Heart right ventricle (tissue), 16 donors: ENCODE data around the gene MYO7B. TPM values are rescaled to one million over a fixed set of nuclear protein-coding genes. Genes with fewer than 3 reads are reported as not detected.
A peak's percentile ranks its signal among the peaks of the same experiment; 100 is the strongest.

Experiments used
- ATAC-seq, 8 donors: fragments of 200-7000 bp; cut with Tn5 transposase; one replicate each; pipeline ENCODE4 v1.9.1; 2020; ENCODE audit warnings: mild to moderate bottlenecking in 8 of 8, moderate library complexity in 8 of 8, moderate number of reproducible peaks in 1 of 8
- DNase-seq, 2 donors: peaks; one replicate each; pipeline ENCODE4 v3.0.0-alpha.2; 2020
- H3K27ac ChIP-seq, 10 donors: fragments of 200-600 bp; sonication (generic) in 2 of 10; one replicate each; pipeline versions ENCODE4 v1.5.0 to v1.8.0; 2020 to 2022; ENCODE audit warnings: mild to moderate bottlenecking in 3 of 10
- H3K27me3 ChIP-seq, 7 donors: fragments of 200-600 bp; one replicate each; pipeline ENCODE4 v1.8.0; 2021 to 2022; ENCODE audit warnings: mild to moderate bottlenecking in 2 of 7
- H3K36me3 ChIP-seq, 9 donors: fragments of 200-600 bp; sonication (generic) in 1 of 9; one replicate each; pipeline versions ENCODE4 v1.5.0 to v1.8.0; 2020 to 2022; ENCODE audit warnings: mild to moderate bottlenecking in 2 of 9
- H3K4me1 ChIP-seq, 9 donors: fragments of 200-600 bp; sonication (generic) in 1 of 9; one replicate each; pipeline versions ENCODE4 v1.5.0 to v1.8.0; 2020 to 2022; ENCODE audit warnings: mild to moderate bottlenecking in 4 of 9
- H3K4me3 ChIP-seq, 10 donors: fragments of 200-600 bp; sonication (generic) in 2 of 10; one replicate each; pipeline versions ENCODE4 v1.5.0 to v1.8.0; 2020 to 2022; ENCODE audit warnings: mild to moderate bottlenecking in 7 of 10, moderate library complexity in 2 of 10
- H3K9me3 ChIP-seq, 11 donors: fragments of 200-600 bp in 10 of 11; sonication (generic) in 2 of 11; one replicate each; pipeline versions ENCODE4 v1.5.0 to v1.8.0; 2013 to 2022; ENCODE audit warnings: mild to moderate bottlenecking in 2 of 11, control low read depth in 1 of 11, moderate library complexity in 1 of 11
- CTCF ChIP-seq, 9 donors: fragments of 200-600 bp; sonication (generic) in 2 of 9; IDR thresholded peaks; one replicate each; pipeline versions ENCODE4 v1.5.0 to v1.8.0; 2021 to 2022; ENCODE audit warnings: antibody characterized with exemption in 9 of 9, mild to moderate bottlenecking in 5 of 9, moderate library complexity in 1 of 9
- WGBS, 2 donors: extraction: QIAGEN DNeasy Blood & Tissue Kit; methylation state at CpG; one replicate each; pipeline ENCODE4 v1.1.7; 2013; ENCODE audit warnings: inconsistent platforms in 1 of 2; 5-methylcytosine and 5-hydroxymethylcytosine counted together
- intact Hi-C, 10 donors: fragments of 100-400 bp; cut with DNase I; formaldehyde crosslinking; loops; one replicate each; pipeline versions ENCODE4 v1.11.1 to v1.14.2; 2022
- polyA plus RNA-seq, 2 donors: library from polyadenylated mRNA; stranded (reverse); fragments of 200-250 nt; gene quantifications; one replicate each; pipeline ENCODE4 v1.2.3, GENCODE V29; 2013
- total RNA-seq, 10 donors: library from RNA; stranded (reverse); fragmentation: NEBNext Ultra II Directional in 3 of 10; extraction: Animal tissue kit (Norgen Biotek cat#: 25700) in 3 of 10; gene quantifications; one replicate each; pipeline versions ENCODE4 v1.2.1 to v1.2.4, GENCODE V29; 2021 to 2023
- donor health status: Arrhythmogenic right ventricular cardiomyopathy.
- donor health status: ischemic (EF 13 %, LVEDD 7.1; RV severe dilation, severe dysfunction).
- donor health status: healthy with polysubstance abuse.
- donor health status: DM: no; HTN: yes; CAD: no.
- donor health status: DM: no; HTN: no; CAD: no.
- donor health status: ischemic (EF 25% LVEDD 6.9; RV normal size, moderate dysfunction).
- donor health status: ischemic (EF 25% LVEDD 5.7; RV mildly dilated, moderate dysfunction).
- donor health status: healthy.
- donor health status: DM: yes; HTN: yes; CAD: no.
- donor health status: Ischemic cardiomyopathy.
- donor health status: ischemic (EF 35%, LVEDD 5.7; RV mildly dilated, moderate dysfunction).
- donor health status: nonischemic (EF 11% LVEDD 7.7; RV severe dilation, severe dysfunction).
- donor health status: DM: yes; HTN: yes; CAD: no.
- donor health status: PGD.
- donor health status: ischemic (EF 29% LVEDD 5.4; RV normal size, mild dysfunction).
- donor health status: nonischemic (EF 23%, LVEDD 6.1; RV moderate dilation, normal function).

Gene MYO7B
- total and polyA plus RNA-seq, 12 donors, result 0.42 to 2.3 (median 0.90) TPM

DNA sequence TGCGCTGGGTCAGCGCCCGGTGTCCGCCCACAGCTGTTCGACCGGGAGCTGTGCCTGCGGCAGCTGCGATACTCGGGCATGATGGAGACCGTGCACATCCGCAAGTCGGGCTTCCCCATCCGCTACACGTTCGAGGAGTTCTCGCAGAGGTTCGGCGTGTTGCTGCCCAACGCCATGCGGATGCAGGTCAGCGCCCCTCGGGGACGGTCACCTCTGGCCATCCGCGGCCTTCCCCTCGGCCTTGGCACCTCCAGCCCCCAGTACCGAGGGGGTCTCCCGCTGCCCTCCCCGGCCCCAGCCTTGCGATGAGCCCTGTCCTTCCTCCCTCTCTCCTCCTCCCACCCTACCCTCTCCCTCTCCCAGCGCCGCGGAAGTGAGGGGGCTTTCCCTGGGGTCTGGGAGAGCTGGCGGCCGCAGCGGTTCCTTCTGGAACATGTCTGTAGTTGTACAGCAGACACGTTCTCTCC lies 57.3 kb downstream of the MYO7B start:
- intact Hi-C loops, result loop anchor here in 6 of 10 donors (5.0 to 10.0 kb wide), 4 partner anchors 50 to 105 kb away; partner anchors contain the start of gene GPR17 (in 1 of the 6)
- no peak for DNase-seq
- Histone ChIP-seq H3K27ac (no peak overlapping the region), H3K9me3 (peaks cover 0 to 5% (median 0%) of the 10 kb centered on the region in 11 donors), H3K4me3 (no peak overlapping the region), H3K27me3 (no peaks in the 10 kb centered on the region), H3K4me1 (peaks cover 0 to 4% (median 0%) of the 10 kb centered on the region in 9 donors), H3K36me3 (no peaks in the 10 kb centered on the region)
- peak in 2 of 8 donors; percentile 10 to 29 for ATAC-seq
- no peak for TF ChIP-seq CTCF (IDR thresholded peaks at IDR 0.05)
- WGBS, 2 donors, result 95 to 96% methylated on average over 34 to 37 of the region's 37 CpGs

GRCh38 chr2:127593228-127594115 lies 58.0 kb downstream of the MYO7B start:
- Histone ChIP-seq H3K9me3 (peaks cover 0 to 5% (median 0%) of the 10 kb centered on the region in 11 donors), H3K36me3 (no peaks in the 10 kb centered on the region), H3K27me3 (no peaks in the 10 kb centered on the region), H3K27ac (no peak overlapping the region), H3K4me3 (no peak overlapping the region), H3K4me1 (peaks cover 0 to 4% (median 0%) of the 10 kb centered on the region in 9 donors)
- 88 to 92% methylated on average over 27 of the region's 27 CpGs for WGBS, 2 donors
- ATAC-seq, result peak in 3 of 8 donors; percentile 19 to 31 (median 22)
- intact Hi-C loops, result loop anchor here in 6 of 10 donors (5.0 to 10.0 kb wide), 4 partner anchors 49 to 104 kb away; partner anchors contain the start of gene GPR17 (in 1 of the 6)
- no peak for DNase-seq
- no peak for TF ChIP-seq CTCF (IDR thresholded peaks at IDR 0.05)

GRCh38 chr2:127594116-127594591 lies 58.7 kb downstream of the MYO7B start:
- no peak for DNase-seq

More at GRCh38 chr2:127594116-127594591, 58.7 kb downstream of the MYO7B start:
- no peak for ATAC-seq
- Histone ChIP-seq H3K4me3 (no peak overlapping the region), H3K9me3 (peaks cover 0 to 5% (median 0%) of the 10 kb centered on the region in 11 donors), H3K36me3 (no peaks in the 10 kb centered on the region), H3K27me3 (no peaks in the 10 kb centered on the region), H3K4me1 (peaks cover 0 to 4% (median 0%) of the 10 kb centered on the region in 9 donors), H3K27ac (no peak overlapping the region)
- WGBS, 2 donors, result 92 to 96% methylated on average over 10 of the region's 10 CpGs
- no peak for TF ChIP-seq CTCF (IDR thresholded peaks at IDR 0.05)
- intact Hi-C loops, result loop anchor here in 6 of 10 donors (5.0 to 10.0 kb wide), 4 partner anchors 48 to 103 kb away; partner anchors contain the start of gene GPR17 (in 1 of the 6)
